K562 (cell line): ENCODE results near the gene PTPRT. TPM values are rescaled to one million over a fixed set of nuclear protein-coding genes. Genes with fewer than 3 reads are reported as not detected.

Source experiments
- ATAC-seq: fragments of 200-7000 bp; cut with Tn5 transposase; 3 replicates; pipeline ENCODE4 v1.9.1; 2020; ENCODE audit warnings: moderate library complexity
- BruUV-seq: library from RNA; stranded (reverse); fragments of 400-500 nt; replicated peaks from 2 replicates; lab custom pipeline; 2021; lab: Mats Ljungman, UMichigan
- CTCF ChIA-PET: fragments of 300-600 bp; formaldehyde crosslinking; extraction: SDS; loops from one replicate; lab custom pipeline; 2021; ENCODE audit warnings: low intra/inter-chr PET ratio; lab: Yijun Ruan, JAX
- POLR2A ChIA-PET: fragments of 300-600, 350-650 bp; sonication (Branson Sonifier 250); formaldehyde crosslinking; extraction: SDS; loops from one replicate; lab custom pipeline; 2021; ENCODE audit warnings: antibody characterized with exemption, inconsistent platforms; lab: Yijun Ruan, JAX
- DNase-seq, 4 experiments: peaks; one replicate each; pipeline versions ENCODE4 v3.0.0 to v3.0.0-alpha.2; 2011 to 2018; ENCODE audit warnings: low spot score in 3 of 4, mixed read lengths in 3 of 4; ENCODE audit errors: extremely low read depth in 1 of 4
- FAIRE-seq: peaks from 2 replicates; lab custom pipeline; 2011; peaks lifted over from hg19 to GRCh38; lab: Jason Lieb, UNC
- H2AFZ ChIP-seq: 2 replicates; pipeline ENCODE4 v1.6.0; 2011; ENCODE audit warnings: low read depth, low read length, control low read depth, inconsistent platforms
- H3K27ac ChIP-seq: fragments of 200-600 bp; 3 replicates; pipeline ENCODE4 v1.8.0; 2011; ENCODE audit warnings: low read depth, mild to moderate bottlenecking, control low read depth, inconsistent platforms, low read length, moderate library complexity, mixed read lengths; ENCODE audit errors: extremely low read depth
- H3K27me3 ChIP-seq, 2 experiments: fragments of 300-600 bp in 1 of 2; 2 replicates in 1 of 2; 3 replicates in 1 of 2; pipeline versions ENCODE4 v1.6.0 to v1.8.0; 2011; ENCODE audit warnings: inconsistent platforms in 2 of 2, low read length in 2 of 2, mild to moderate bottlenecking in 1 of 2, mixed read lengths in 1 of 2, moderate library complexity in 1 of 2; ENCODE audit not compliant: control insufficient read depth in 2 of 2, insufficient read depth in 2 of 2
- H3K36me3 ChIP-seq: fragments of 300-600 bp; 3 replicates; pipeline ENCODE4 v1.8.0; 2011; ENCODE audit warnings: mild to moderate bottlenecking, low read length, inconsistent platforms; ENCODE audit not compliant: control insufficient read depth, insufficient read depth
- H3K4me1 ChIP-seq, 2 experiments: fragments of 200-600 bp in 1 of 2; replicated peaks in 1 of 2; 2 replicates in 1 of 2; 3 replicates in 1 of 2; pipeline versions ENCODE4 v1.5.1 to v1.8.0; 2011; ENCODE audit warnings: inconsistent platforms in 2 of 2, low read length in 2 of 2, mild to moderate bottlenecking in 1 of 2, mixed read lengths in 1 of 2, moderate library complexity in 1 of 2; ENCODE audit not compliant: control insufficient read depth in 2 of 2, insufficient read depth in 2 of 2
- H3K4me2 ChIP-seq: 2 replicates; pipeline ENCODE4 v1.6.1; 2011; ENCODE audit warnings: low read length, control low read depth, inconsistent platforms, mixed read lengths; ENCODE audit not compliant: insufficient read depth
- H3K4me3 ChIP-seq: fragments of 200-600 bp; sonication (generic), shearing (Covaris generic); 2 replicates; pipeline ENCODE4 v1.5.1; 2016; ENCODE audit warnings: control low read depth, inconsistent platforms
- H3K79me2 ChIP-seq: fragments of 200-600 bp; 3 replicates; pipeline ENCODE4 v1.8.0; 2011; ENCODE audit warnings: low read length, inconsistent platforms; ENCODE audit not compliant: control insufficient read depth, insufficient read depth
- H3K9ac ChIP-seq, 2 experiments: 2 replicates each; pipeline versions ENCODE4 v1.6.0 to v1.6.1; 2011; ENCODE audit warnings: low read depth in 2 of 2, low read length in 2 of 2, control low read depth in 1 of 2, inconsistent platforms in 1 of 2, mild to moderate bottlenecking in 1 of 2, mixed read lengths in 1 of 2; ENCODE audit not compliant: insufficient read depth in 1 of 2
- H3K9me1 ChIP-seq: one replicate; pipeline ENCODE4 v1.6.0; 2011; ENCODE audit warnings: inconsistent platforms, mild to moderate bottlenecking, low read length, moderate library complexity; ENCODE audit not compliant: control insufficient read depth, insufficient read depth
- H3K9me3 ChIP-seq: replicated peaks from 2 replicates; pipeline ENCODE4 v1.5.1; 2011; ENCODE audit warnings: low read depth, low read length, inconsistent platforms; ENCODE audit not compliant: control insufficient read depth, insufficient read depth
- H4K20me1 ChIP-seq: replicated peaks from 2 replicates; pipeline ENCODE4 v1.6.1; 2011; ENCODE audit warnings: low read length, inconsistent platforms, mixed read lengths; ENCODE audit not compliant: control insufficient read depth, insufficient read depth
- BRCA1 ChIP-seq, 2 experiments: fragments of 450-650 bp in 1 of 2; sonication (generic) in 1 of 2; formaldehyde crosslinking in 1 of 2; IDR thresholded peaks; 2 replicates each; pipeline versions ENCODE4 v1.5.0 to v1.6.1; 2017 to 2020; ENCODE audit warnings: mild to moderate bottlenecking in 1 of 2, missing genetic modification reagents in 1 of 2
- CHD2 ChIP-seq: IDR thresholded peaks from 2 replicates; pipeline ENCODE4 v1.6.1; 2011; ENCODE audit warnings: low read depth, low read length
- MAX ChIP-seq: sonication (generic); formaldehyde crosslinking; IDR thresholded peaks from 2 replicates; pipeline ENCODE4 v1.9.0; 2022; ENCODE audit warnings: mild to moderate bottlenecking, missing genetic modification reagents
- NFRKB ChIP-seq: fragments of 450-650 bp; IDR thresholded peaks from 2 replicates; pipeline ENCODE4 v1.6.1; 2016; ENCODE audit warnings: low read depth
- RFX1 ChIP-seq: fragments of 450-650 bp; IDR thresholded peaks from 2 replicates; pipeline ENCODE4 v1.6.1; 2016; ENCODE audit warnings: mild to moderate bottlenecking, moderate library complexity
- ZFP30 ChIP-seq: fragments of 250-450 bp; sonication (Bioruptor Pico); IDR thresholded peaks from 2 replicates; pipeline ENCODE4 v1.8.0; 2022; ENCODE audit warnings: moderate library complexity, mild to moderate bottlenecking, inconsistent platforms, borderline replicate concordance
- ZNF707 ChIP-seq: fragments of 250-450 bp; sonication (Bioruptor Pico); conservative IDR thresholded peaks from 2 replicates; pipeline ENCODE4 v1.8.0; 2022; ENCODE audit warnings: inconsistent platforms, mild to moderate bottlenecking, moderate library complexity
- WGBS: fragments of 100-300 bp; shearing (Covaris generic); methylation state at CpG from one replicate; pipeline ENCODE4 v1.1.6; 2016; ENCODE audit warnings: low coverage, mixed read lengths; ENCODE audit not compliant: insufficient coverage; ENCODE audit errors: missing lambda C conversion rate; 5-methylcytosine and 5-hydroxymethylcytosine counted together
- in situ Hi-C: fragments of 300-500 bp; cut with MboI; formaldehyde crosslinking; loops from 4 replicates; pipeline ENCODE4 v1.15.0; 2018; ENCODE audit warnings: inconsistent platforms, mixed read lengths
- intact Hi-C: fragments of 100-400 bp; cut with micrococcal nuclease; formaldehyde crosslinking; loops from 2 replicates; pipeline ENCODE4 v1.14.2; 2022
- polyA plus RNA-seq, 8 experiments: library from polyadenylated mRNA; depleted of rRNA in 4 of 8; stranded (reverse) in 5 of 8; unstranded in 3 of 8; fragments of >200 nt; fragmentation: Nextera tagmentation in 2 of 8; fragmentation: Illumina TruSeq in 1 of 8; extraction: Ambion mirVana in 2 of 8; extraction: Trizol in 1 of 8; gene quantifications; 2 replicates each; pipeline versions ENCODE4 v1.2.1 to v1.2.3, GENCODE V29; 2011 to 2014; ENCODE audit warnings: inconsistent platforms in 1 of 8, missing spikeins in 1 of 8
- total RNA-seq, 7 experiments: library from RNA; depleted of rRNA in 6 of 7; stranded (reverse); fragments of >200 nt in 6 of 7; fragmentation: Illumina TruSeq in 2 of 7; extraction: Trizol in 2 of 7; gene quantifications; 2 replicates each; pipeline versions ENCODE4 v1.2.1 to v1.2.3, GENCODE V29; 2011 to 2021; ENCODE audit warnings: low replicate concordance in 1 of 7

The PTPRT gene
- total and polyA plus RNA-seq, 9 of the 15 experiments (the other 6 are each of a cell fraction or from before 2014, with no cell fraction given): not detected

GRCh38 chr20:42152575-42152974 is 1037.1 kb downstream of the PTPRT start:
- 2% methylated on average over 6 of the region's 6 CpGs for WGBS
- no peaks in the 10 kb centered on the region for H3K9me1 ChIP-seq
- ChIA-PET POLR2A (no interaction called here), CTCF (no interaction called here)
- ATAC-seq (no peak), FAIRE-seq (no peak), DNase-seq (no peak)
- no peak overlapping the region for H3K9ac ChIP-seq
- no peaks in the 10 kb centered on the region for H3K9me3 ChIP-seq
- no peak overlapping the region for H2AFZ ChIP-seq
- no TSS peak for BruUV-seq
- no peaks in the 10 kb centered on the region for H3K79me2 ChIP-seq
- TF ChIP-seq RFX1 (no peak), MAX (no peak), CHD2 (no peak), BRCA1 (IDR thresholded peaks at IDR 0.05) (no peak), BRCA1 (CRISPR knock-in tag; IDR thresholded peaks at IDR 0.05) (no peak), ZNF707 (no peak), NFRKB (no peak)
- TF ChIP-seq, all 486 proteins: peak for 0
- Histone ChIP-seq H3K27ac (no peak overlapping the region), H3K4me2 (no peak overlapping the region), H4K20me1 (no peaks in the 10 kb centered on the region), H3K4me3 (no peak overlapping the region), H3K36me3 (no peaks in the 10 kb centered on the region), H3K4me1 (no peaks in the 10 kb centered on the region), H3K27me3 (no peaks in the 10 kb centered on the region; a peak in 1 of 5 replicates)
- intact Hi-C loops: no loop called here
- in situ Hi-C loops: no loop called here

- POLR2A ChIA-PET: no interaction called here
- 0% methylated on average over 4 of the region's 4 CpGs for WGBS
Observed at GRCh38 chr20:42150230-42150629, 1039.5 kb downstream of the PTPRT start.

More at GRCh38 chr20:42150230-42150629, 1039.5 kb downstream of the PTPRT start:
- Histone ChIP-seq H3K27ac (no peak overlapping the region), H3K27me3 (no peaks in the 10 kb centered on the region), H3K9me1 (no peaks in the 10 kb centered on the region), H3K9me3 (no peaks in the 10 kb centered on the region), H3K4me2 (no peak overlapping the region), H3K4me1 (no peaks in the 10 kb centered on the region), H2AFZ (no peak overlapping the region), H3K9ac (no peak overlapping the region), H3K4me3 (no peak overlapping the region), H4K20me1 (no peaks in the 10 kb centered on the region), H3K36me3 (no peaks in the 10 kb centered on the region), H3K79me2 (no peaks in the 10 kb centered on the region)
- CTCF ChIA-PET: no interaction called here
- no TSS peak for BruUV-seq
- TF ChIP-seq ZFP30 (CRISPR knock-in tag): no peak
- ATAC-seq (no peak), FAIRE-seq (no peak), DNase-seq (no peak)
- intact Hi-C loops (no loop called here), in situ Hi-C loops (no loop called here)
